ENCODE results near the gene NUDT22.

NUDT22 gene

GRCh38 chr11:64192434-64192833 lies 33.6 kb upstream of the NUDT22 start:
- DNase-seq (ENCODE audit: low read depth) = no peak
- TF ChIP-seq, protein P1, sequence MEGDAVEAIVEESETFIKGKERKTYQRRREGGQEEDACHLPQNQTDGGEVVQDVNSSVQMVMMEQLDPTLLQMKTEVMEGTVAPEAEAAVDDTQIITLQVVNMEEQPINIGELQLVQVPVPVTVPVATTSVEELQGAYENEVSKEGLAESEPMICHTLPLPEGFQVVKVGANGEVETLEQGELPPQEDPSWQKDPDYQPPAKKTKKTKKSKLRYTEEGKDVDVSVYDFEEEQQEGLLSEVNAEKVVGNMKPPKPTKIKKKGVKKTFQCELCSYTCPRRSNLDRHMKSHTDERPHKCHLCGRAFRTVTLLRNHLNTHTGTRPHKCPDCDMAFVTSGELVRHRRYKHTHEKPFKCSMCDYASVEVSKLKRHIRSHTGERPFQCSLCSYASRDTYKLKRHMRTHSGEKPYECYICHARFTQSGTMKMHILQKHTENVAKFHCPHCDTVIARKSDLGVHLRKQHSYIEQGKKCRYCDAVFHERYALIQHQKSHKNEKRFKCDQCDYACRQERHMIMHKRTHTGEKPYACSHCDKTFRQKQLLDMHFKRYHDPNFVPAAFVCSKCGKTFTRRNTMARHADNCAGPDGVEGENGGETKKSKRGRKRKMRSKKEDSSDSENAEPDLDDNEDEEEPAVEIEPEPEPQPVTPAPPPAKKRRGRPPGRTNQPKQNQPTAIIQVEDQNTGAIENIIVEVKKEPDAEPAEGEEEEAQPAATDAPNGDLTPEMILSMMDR (IDR thresholded peaks at IDR 0.05; ENCODE audit: low read depth, low read length) = no peak
- TF ChIP-seq POLR2A (IDR thresholded peaks at IDR 0.05; ENCODE audit: extremely low read depth, insufficient read length) = no peak
- no peak for TF ChIP-seq MYC (IDR thresholded peaks at IDR 0.05; ENCODE audit: low read depth, low read length)
- no peak for TF ChIP-seq MAX (IDR thresholded peaks at IDR 0.05; ENCODE audit: low read depth, low read length)

GRCh38 chr11:64196626-64197025 lies 29.4 kb upstream of the NUDT22 start:
- no peak for DNase-seq (ENCODE audit: low read depth)
- H3K4me3 ChIP-seq (ENCODE audit: low read depth, low read length) = no peak overlapping the region
- TF ChIP-seq MAX (IDR thresholded peaks at IDR 0.05; ENCODE audit: low read depth, low read length) (no peak), POLR2A (IDR thresholded peaks at IDR 0.05; ENCODE audit: extremely low read depth, insufficient read length) (no peak), MYC (IDR thresholded peaks at IDR 0.05; ENCODE audit: low read depth, low read length) (no peak)
- TF ChIP-seq, protein P1 (IDR thresholded peaks at IDR 0.05; ENCODE audit: low read depth, low read length) = no peak

More at GRCh38 chr11:64192434-64192833, 33.6 kb upstream of the NUDT22 start:
- H3K4me3 ChIP-seq (ENCODE audit: low read depth, low read length) = no peak overlapping the region

DNA sequence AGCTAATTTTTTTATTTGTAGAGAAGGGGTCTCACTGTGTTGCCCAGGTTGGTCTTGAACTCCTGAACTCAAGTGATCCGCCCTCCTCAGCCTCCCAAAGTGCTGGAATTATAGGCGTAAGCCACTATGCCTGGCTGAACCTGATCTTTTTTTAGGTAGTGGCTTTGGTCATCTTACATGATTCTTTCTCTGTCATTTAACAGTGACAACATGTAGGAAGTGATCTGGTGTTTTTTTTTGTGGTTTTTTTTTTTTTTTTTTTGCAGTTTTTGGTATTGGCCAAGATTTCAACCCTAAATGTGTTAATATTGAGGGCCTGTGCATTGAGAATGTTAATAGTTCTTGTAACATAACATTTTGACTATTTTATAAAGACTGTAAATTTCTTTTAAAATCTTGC lies 27.6 kb upstream of the NUDT22 start:
- TF ChIP-seq MAX (IDR thresholded peaks at IDR 0.05; ENCODE audit: low read depth, low read length) = no peak
- TF ChIP-seq, protein P1 (IDR thresholded peaks at IDR 0.05; ENCODE audit: low read depth, low read length) = no peak
- no peak for TF ChIP-seq POLR2A (IDR thresholded peaks at IDR 0.05; ENCODE audit: extremely low read depth, insufficient read length)
- TF ChIP-seq MYC (IDR thresholded peaks at IDR 0.05; ENCODE audit: low read depth, low read length) = no peak
- DNase-seq (ENCODE audit: low read depth) = no peak
- H3K4me3 ChIP-seq (ENCODE audit: low read depth, low read length) = no peak overlapping the region

GRCh38 chr11:64201543-64201942 lies 24.5 kb upstream of the NUDT22 start:
- H3K4me3 ChIP-seq (ENCODE audit: low read depth, low read length) = no peak overlapping the region
- DNase-seq (ENCODE audit: low read depth) = no peak
- TF ChIP-seq MYC (IDR thresholded peaks at IDR 0.05; ENCODE audit: low read depth, low read length) (no peak), POLR2A (IDR thresholded peaks at IDR 0.05; ENCODE audit: extremely low read depth, insufficient read length) (no peak), MAX (IDR thresholded peaks at IDR 0.05; ENCODE audit: low read depth, low read length) (no peak)
- TF ChIP-seq, protein P1 (IDR thresholded peaks at IDR 0.05; ENCODE audit: low read depth, low read length) = no peak

DNA sequence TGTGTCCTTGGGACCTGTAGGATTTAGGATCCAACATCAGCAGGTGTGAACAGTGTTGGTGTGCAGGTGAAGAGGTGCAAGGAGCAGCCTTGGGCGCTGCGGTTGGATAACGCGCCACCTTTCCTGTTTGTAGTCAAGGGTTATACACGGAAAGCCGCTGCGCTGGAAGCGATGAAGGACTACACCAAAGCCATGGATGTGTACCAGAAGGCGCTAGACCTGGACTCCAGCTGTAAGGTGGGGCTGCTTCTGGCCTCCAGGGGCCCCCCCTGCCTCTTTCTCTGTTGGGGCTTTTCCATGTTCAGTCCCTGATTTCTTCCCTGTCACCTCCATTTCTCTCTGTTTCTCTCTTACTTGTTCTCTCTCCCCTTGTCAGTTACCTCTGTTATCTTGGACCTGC lies 23.1 kb upstream of the NUDT22 start:
- TF ChIP-seq POLR2A (IDR thresholded peaks at IDR 0.05; ENCODE audit: extremely low read depth, insufficient read length) = no peak
- TF ChIP-seq MAX (IDR thresholded peaks at IDR 0.05; ENCODE audit: low read depth, low read length) = no peak
- no peak for DNase-seq (ENCODE audit: low read depth)
- H3K4me3 ChIP-seq (ENCODE audit: low read depth, low read length) = no peak overlapping the region

DNA sequence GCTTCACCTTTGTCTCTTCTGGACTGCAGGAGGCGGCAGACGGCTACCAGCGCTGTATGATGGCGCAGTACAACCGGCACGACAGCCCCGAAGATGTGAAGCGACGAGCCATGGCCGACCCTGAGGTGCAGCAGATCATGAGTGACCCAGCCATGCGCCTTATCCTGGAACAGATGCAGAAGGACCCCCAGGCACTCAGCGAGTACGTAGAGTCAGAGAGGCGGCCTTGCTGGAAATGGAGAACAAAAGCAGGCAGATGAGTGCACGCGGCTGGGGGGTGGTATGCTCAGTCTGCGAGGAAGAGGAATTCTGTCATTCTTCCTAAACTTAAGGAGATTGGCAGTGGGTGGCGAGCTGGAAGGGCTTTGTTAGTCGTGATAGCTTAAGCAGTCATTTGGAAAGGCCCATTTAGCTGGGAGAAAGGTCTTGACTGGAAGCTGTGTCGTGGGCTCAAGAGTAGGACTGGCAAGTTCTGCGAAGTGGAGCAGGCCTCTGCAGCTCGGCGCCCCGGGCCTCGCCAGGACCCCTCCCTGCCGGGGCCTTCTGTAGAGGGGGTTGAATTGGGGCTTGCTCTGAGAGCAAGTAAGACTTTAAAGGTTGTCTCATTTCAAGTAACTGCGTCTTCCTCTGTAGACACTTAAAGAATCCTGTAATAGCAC lies 22.5 kb upstream of the NUDT22 start:
- no peak for DNase-seq (ENCODE audit: low read depth)
- TF ChIP-seq MYC (IDR thresholded peaks at IDR 0.05; ENCODE audit: low read depth, low read length) (no peak), MAX (IDR thresholded peaks at IDR 0.05; ENCODE audit: low read depth, low read length) (no peak), POLR2A (IDR thresholded peaks at IDR 0.05; ENCODE audit: extremely low read depth, insufficient read length) (no peak)
- TF ChIP-seq, protein P1 (IDR thresholded peaks at IDR 0.05; ENCODE audit: low read depth, low read length) = no peak

More for the DNA sequence above, 22.5 kb upstream of the NUDT22 start:
- no peak overlapping the region for H3K4me3 ChIP-seq (ENCODE audit: low read depth, low read length)
